Omental fat pad (tissue), 4 donors: ENCODE results near the gene ARHGEF2. TPM values are rescaled to one million over a fixed set of nuclear protein-coding genes. Genes with fewer than 3 reads are reported as not detected.

Experiments used
- ATAC-seq: fragments of 150-250 bp; one replicate; pipeline ENCODE4 v1.9.1; 2016; ENCODE audit warnings: mild to moderate bottlenecking, moderate library complexity; ENCODE audit not compliant: low FRiP score
- DNase-seq: peaks from one replicate; pipeline ENCODE4 v3.0.0-alpha.2; 2019; ENCODE audit warnings: low spot score
- CTCF ChIP-seq, 3 donors: fragments of 450-650 bp; IDR thresholded peaks; one replicate each; pipeline ENCODE4 v1.5.1; 2016 to 2017; ENCODE audit warnings: antibody characterized with exemption in 3 of 3, mild to moderate bottlenecking in 3 of 3, moderate library complexity in 2 of 3
- total RNA-seq, 4 donors: library from RNA; depleted of rRNA; stranded (reverse); fragments of >200 nt; gene quantifications; one replicate each; pipeline ENCODE4 v1.1.0, GENCODE V29; 2016

Gene ARHGEF2
- total RNA-seq, 4 donors from 2014 or later, result 89.5 to 151 (median 98.6) TPM

- ATAC-seq (peak; percentile 88), DNase-seq (no peak)
- TF ChIP-seq CTCF (IDR thresholded peaks at IDR 0.05), result no peak
Observed at GRCh38 chr1:155981266-155982088, 3.1 kb upstream of the ARHGEF2 start.

GRCh38 chr1:155979597-155980343, 1.4 kb upstream of the ARHGEF2 start:
- no peak for ATAC-seq
- no peak for TF ChIP-seq CTCF (IDR thresholded peaks at IDR 0.05)
- DNase-seq, result no peak

GRCh38 chr1:155978973-155979429, 654 bp upstream of the ARHGEF2 start:
- no peak for TF ChIP-seq CTCF (IDR thresholded peaks at IDR 0.05)
- ATAC-seq (no peak), DNase-seq (no peak)

- TF ChIP-seq CTCF (IDR thresholded peaks at IDR 0.05), result no peak
- ATAC-seq, result peak; percentile 11
- DNase-seq, result no peak
Observed at GRCh38 chr1:155977690-155978324, 540 bp downstream of the ARHGEF2 start.

- DNase-seq, result no peak
- no peak for ATAC-seq
- TF ChIP-seq CTCF (IDR thresholded peaks at IDR 0.05), result no peak
Observed at GRCh38 chr1:155976913-155977689, 1.2 kb downstream of the ARHGEF2 start.

- DNase-seq (no peak), ATAC-seq (no peak)
- no peak for TF ChIP-seq CTCF (IDR thresholded peaks at IDR 0.05)
Observed at GRCh38 chr1:155976062-155976912, 2.1 kb downstream of the ARHGEF2 start.
